PC-3 (cell line): ENCODE data around the gene HSFX2. TPM values are rescaled to one million over a fixed set of nuclear protein-coding genes. Genes with fewer than 3 reads are reported as not detected.
"Not testable (repeated sequence)": the region's sequence is repeated elsewhere in the genome, so short reads cannot be mapped to it uniquely, and the experiment has no call there.

Source experiments
- ATAC-seq: fragments of 200-7000 bp; cut with Tn5 transposase; 2 replicates; pipeline ENCODE4 v1.9.1; 2020; ENCODE audit warnings: mild to moderate bottlenecking, moderate library complexity
- BruUV-seq: library from RNA; stranded (reverse); fragments of 400-500 nt; replicated peaks from 2 replicates; lab custom pipeline; 2021; lab: Mats Ljungman, UMichigan
- CTCF ChIA-PET: fragments of 300-600 bp; sonication (Branson Sonifier 250); formaldehyde crosslinking; loops from one replicate; lab custom pipeline; 2022; ENCODE audit warnings: antibody characterized with exemption; lab: Charles Lee
- POLR2A ChIA-PET: fragments of 300-600 bp; sonication (Branson Sonifier 250); formaldehyde crosslinking; loops from one replicate; lab custom pipeline; 2022; ENCODE audit warnings: antibody characterized with exemption; ENCODE audit not compliant: unreplicated experiment; lab: Charles Lee
- DNase-seq: peaks from one replicate; pipeline ENCODE4 v3.0.0-alpha.2; 2015
- H2AFZ ChIP-seq: fragments of 300-600 bp; sonication (generic); 2 replicates; pipeline ENCODE4 v1.6.0; 2016; ENCODE audit warnings: antibody characterized with exemption, low read length
- H3F3A ChIP-seq: fragments of 300-600 bp; sonication (generic); one replicate; pipeline ENCODE4 v1.6.0; 2017; ENCODE audit warnings: antibody characterized with exemption, low read length, control low read depth, mild to moderate bottlenecking; ENCODE audit not compliant: unreplicated experiment
- H3K27ac ChIP-seq: fragments of 300-600 bp; sonication (generic); 2 replicates; pipeline ENCODE4 v1.5.1; 2016; ENCODE audit warnings: mild to moderate bottlenecking, low read length
- H3K27me3 ChIP-seq: fragments of 300-600 bp; sonication (generic); 2 replicates; pipeline ENCODE4 v1.6.1; 2016; ENCODE audit warnings: low read length, mixed read lengths
- H3K36me3 ChIP-seq: fragments of 300-600 bp; sonication (generic); 2 replicates; pipeline ENCODE4 v1.6.1; 2016; ENCODE audit warnings: low read depth, mixed run types, low read length, mixed read lengths
- H3K4me1 ChIP-seq: fragments of 300-600 bp; sonication (generic); 2 replicates; pipeline ENCODE4 v1.5.1; 2016; ENCODE audit warnings: low read length; ENCODE audit not compliant: insufficient read depth
- H3K4me2 ChIP-seq: fragments of 300-600 bp; sonication (generic); 2 replicates; pipeline ENCODE4 v1.6.0; 2016; ENCODE audit warnings: low read length
- H3K4me3 ChIP-seq: fragments of 300-600 bp; sonication (generic); 2 replicates; pipeline ENCODE4 v1.5.1; 2016; ENCODE audit warnings: mild to moderate bottlenecking, low read length, mixed read lengths
- H3K79me2 ChIP-seq: fragments of 300-600 bp; sonication (generic); 2 replicates; pipeline ENCODE4 v1.6.1; 2017; ENCODE audit warnings: low read length, mixed read lengths
- H3K9ac ChIP-seq: fragments of 300-600 bp; sonication (generic); 2 replicates; pipeline ENCODE4 v1.6.0; 2016; ENCODE audit warnings: mild to moderate bottlenecking, low read length
- H3K9me2 ChIP-seq: fragments of 300-600 bp; sonication (generic); replicated peaks from 2 replicates; pipeline ENCODE4 v1.6.1; 2016; ENCODE audit warnings: mixed run types, low read length, mixed read lengths
- H3K9me3 ChIP-seq: fragments of 300-600 bp; sonication (generic); 2 replicates; pipeline ENCODE4 v1.6.1; 2016; ENCODE audit warnings: low read length, mixed read lengths
- H4K20me1 ChIP-seq: fragments of 300-600 bp; sonication (generic); 2 replicates; pipeline ENCODE4 v1.6.1; 2016; ENCODE audit warnings: low read length, mixed read lengths
- EZH2 ChIP-seq: fragments of 300-600 bp; sonication (generic); IDR thresholded peaks from one replicate; pipeline ENCODE4 v1.6.1; 2017; ENCODE audit warnings: antibody characterized with exemption, mild to moderate bottlenecking, low read length; ENCODE audit not compliant: unreplicated experiment
- EZH2phosphoT487 ChIP-seq: fragments of 300-600 bp; sonication (generic); IDR thresholded peaks from 2 replicates; pipeline ENCODE4 v1.6.1; 2018; ENCODE audit warnings: mild to moderate bottlenecking, antibody characterized with exemption, low read length, borderline replicate concordance
- intact Hi-C: fragments of 100-400 bp; cut with micrococcal nuclease; formaldehyde crosslinking; loops from 2 replicates; pipeline ENCODE4 v1.9.0; 2023
- total RNA-seq: library from RNA; depleted of rRNA; stranded (reverse); fragments of >200 nt; gene quantifications from 2 replicates; pipeline ENCODE4 v1.2.3, GENCODE V29; 2014
- TF ChIP-seq, protein P1 (sequence below): fragments of 300-600 bp; sonication (generic); conservative IDR thresholded peaks from 2 replicates; pipeline ENCODE4 v1.5.1; 2017; ENCODE audit warnings: antibody characterized with exemption, low read depth, mild to moderate bottlenecking, low read length

HSFX2 gene
- total RNA-seq, 1 experiment from 2014 or later: not detected

DNA sequence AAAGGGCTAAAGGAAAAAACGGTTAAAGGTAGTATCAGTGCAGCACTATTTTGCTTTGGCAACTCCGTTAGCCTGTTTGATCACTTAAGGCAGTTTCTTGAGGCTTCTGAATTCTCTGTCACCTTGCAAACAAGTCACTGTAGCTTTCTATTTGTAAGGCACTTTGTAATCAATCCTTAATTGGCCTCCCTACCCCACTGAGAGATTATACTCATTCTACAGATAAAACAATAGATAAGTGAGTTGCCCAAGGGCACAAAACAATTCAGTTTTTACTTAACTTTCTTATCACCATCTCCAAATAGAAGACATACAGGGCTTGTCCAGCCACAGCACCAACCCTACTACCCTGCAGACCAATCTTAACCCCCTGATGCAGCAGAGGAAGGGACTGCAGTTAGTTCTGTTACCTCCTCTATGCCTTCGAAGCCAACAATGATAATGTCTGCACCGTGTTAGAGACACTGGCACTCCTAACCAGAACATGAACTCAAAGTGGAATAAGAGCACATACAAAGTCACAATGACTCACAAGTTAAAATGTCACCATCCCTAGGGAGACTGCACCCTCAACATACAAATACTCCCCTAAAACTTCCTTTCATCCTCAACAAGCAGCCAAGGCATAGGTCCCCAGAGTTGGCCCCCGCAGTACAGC lies 34.7 kb upstream of the HSFX2 start:
- Histone ChIP-seq H3K9me3 (no peaks in the 10 kb centered on the region), H2AFZ (no peak overlapping the region; the same call in 1 of the 2 replicates), H3K27ac (no peak overlapping the region), H3F3A (no peaks in the 10 kb centered on the region), H3K9ac (no peak overlapping the region), H4K20me1 (peaks cover 4% of the 10 kb centered on the region; the same call in 1 of the 2 replicates), H3K79me2 (peaks cover 55% of the 10 kb centered on the region), H3K27me3 (no peaks in the 10 kb centered on the region), H3K36me3 (no peaks in the 10 kb centered on the region), H3K4me1 (peaks cover 21% of the 10 kb centered on the region), H3K4me3 (peak overlapping the region; percentile 95), H3K4me2 (peak overlapping the region; percentile 95), H3K9me2 (no peaks in the 10 kb centered on the region)
- ChIA-PET POLR2A (no interaction called here), CTCF (no interaction called here)
- TF ChIP-seq EZH2phosphoT487 (no peak), EZH2 (no peak)
- TF ChIP-seq, protein P1, sequence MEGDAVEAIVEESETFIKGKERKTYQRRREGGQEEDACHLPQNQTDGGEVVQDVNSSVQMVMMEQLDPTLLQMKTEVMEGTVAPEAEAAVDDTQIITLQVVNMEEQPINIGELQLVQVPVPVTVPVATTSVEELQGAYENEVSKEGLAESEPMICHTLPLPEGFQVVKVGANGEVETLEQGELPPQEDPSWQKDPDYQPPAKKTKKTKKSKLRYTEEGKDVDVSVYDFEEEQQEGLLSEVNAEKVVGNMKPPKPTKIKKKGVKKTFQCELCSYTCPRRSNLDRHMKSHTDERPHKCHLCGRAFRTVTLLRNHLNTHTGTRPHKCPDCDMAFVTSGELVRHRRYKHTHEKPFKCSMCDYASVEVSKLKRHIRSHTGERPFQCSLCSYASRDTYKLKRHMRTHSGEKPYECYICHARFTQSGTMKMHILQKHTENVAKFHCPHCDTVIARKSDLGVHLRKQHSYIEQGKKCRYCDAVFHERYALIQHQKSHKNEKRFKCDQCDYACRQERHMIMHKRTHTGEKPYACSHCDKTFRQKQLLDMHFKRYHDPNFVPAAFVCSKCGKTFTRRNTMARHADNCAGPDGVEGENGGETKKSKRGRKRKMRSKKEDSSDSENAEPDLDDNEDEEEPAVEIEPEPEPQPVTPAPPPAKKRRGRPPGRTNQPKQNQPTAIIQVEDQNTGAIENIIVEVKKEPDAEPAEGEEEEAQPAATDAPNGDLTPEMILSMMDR: no peak
- DNase-seq (no peak), ATAC-seq (no peak)
- intact Hi-C loops: no loop called here
- BruUV-seq: no TSS peak

DNA sequence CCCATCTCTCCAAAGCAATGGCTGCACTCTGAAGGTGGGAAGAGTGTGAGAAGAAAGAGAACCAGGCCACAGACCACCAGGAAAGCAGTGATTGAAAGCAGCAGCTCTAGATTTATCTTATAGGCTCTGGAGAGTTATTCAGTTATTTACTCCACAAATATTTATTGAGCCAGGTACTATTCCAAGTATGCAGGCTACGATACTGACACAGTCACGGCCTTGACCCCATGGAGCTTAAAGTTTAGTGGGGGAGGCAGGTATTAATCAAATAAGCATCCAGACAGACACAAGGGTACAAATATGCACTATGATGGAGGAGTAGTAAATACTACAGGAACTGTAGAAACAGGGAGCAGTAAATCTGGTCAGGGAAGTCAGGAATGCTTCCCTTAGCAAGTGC lies 33.7 kb upstream of the HSFX2 start:
- no peak overlapping the region for H3K4me2 ChIP-seq
- H3K4me3 ChIP-seq: no peak overlapping the region
- no peak overlapping the region for H3K27ac ChIP-seq
- H3K9me2 ChIP-seq: no peaks in the 10 kb centered on the region
- H3K9me3 ChIP-seq: no peaks in the 10 kb centered on the region
- H4K20me1 ChIP-seq: peaks cover 4% of the 10 kb centered on the region; the same call in 1 of the 2 replicates
- no TSS peak for BruUV-seq
- no peaks in the 10 kb centered on the region for H3K27me3 ChIP-seq
- TF ChIP-seq EZH2phosphoT487 (no peak), EZH2 (no peak)
- TF ChIP-seq, protein P1: no peak
- H2AFZ ChIP-seq: no peak overlapping the region
- peaks cover 66% of the 10 kb centered on the region for H3K79me2 ChIP-seq
- H3K4me1 ChIP-seq: peaks cover 21% of the 10 kb centered on the region
- CTCF ChIA-PET: no interaction called here
- no peaks in the 10 kb centered on the region for H3K36me3 ChIP-seq
- no peak for DNase-seq
- POLR2A ChIA-PET: no interaction called here
- H3K9ac ChIP-seq: no peak overlapping the region
- H3F3A ChIP-seq: no peaks in the 10 kb centered on the region
- no peak for ATAC-seq
- intact Hi-C loops: no loop called here

DNA sequence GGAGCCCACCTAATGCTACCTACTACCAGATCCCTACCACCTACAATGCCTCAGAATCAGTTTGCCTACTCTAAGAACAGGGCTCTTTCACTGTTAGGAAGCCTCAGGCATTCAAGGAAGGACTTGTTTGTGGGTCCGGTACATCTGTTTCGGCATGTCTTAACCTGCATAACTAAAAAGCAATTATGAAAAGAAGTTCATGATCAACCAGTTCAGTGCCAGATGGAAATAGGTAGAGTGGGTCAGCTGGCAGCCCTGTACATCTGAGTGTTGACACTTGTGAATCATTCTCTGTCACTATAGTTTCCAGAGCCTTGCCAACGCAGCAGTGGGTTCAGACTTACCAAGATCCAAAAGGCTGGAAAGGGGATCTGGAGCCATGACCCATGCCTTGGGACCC lies 33.2 kb upstream of the HSFX2 start:
- ATAC-seq (no peak), DNase-seq (peak; percentile 28)
- no peak overlapping the region for H3K4me3 ChIP-seq
- peaks cover 4% of the 10 kb centered on the region; the same call in 1 of the 2 replicates for H4K20me1 ChIP-seq
- no peaks in the 10 kb centered on the region for H3K27me3 ChIP-seq
- H3F3A ChIP-seq: no peaks in the 10 kb centered on the region
- no peak overlapping the region for H3K9ac ChIP-seq
- TF ChIP-seq, protein P1: no peak
- TF ChIP-seq EZH2phosphoT487 (no peak), EZH2 (no peak)
- no peaks in the 10 kb centered on the region for H3K9me3 ChIP-seq
- no peaks in the 10 kb centered on the region for H3K9me2 ChIP-seq
- H3K79me2 ChIP-seq: peaks cover 70% of the 10 kb centered on the region
- CTCF ChIA-PET: no interaction called here
- no peak overlapping the region for H2AFZ ChIP-seq
- H3K27ac ChIP-seq: no peak overlapping the region
- intact Hi-C loops: no loop called here
- peaks cover 21% of the 10 kb centered on the region for H3K4me1 ChIP-seq
- no peaks in the 10 kb centered on the region for H3K36me3 ChIP-seq
- BruUV-seq: no TSS peak
- H3K4me2 ChIP-seq: no peak overlapping the region
- POLR2A ChIA-PET: no interaction called here

DNA sequence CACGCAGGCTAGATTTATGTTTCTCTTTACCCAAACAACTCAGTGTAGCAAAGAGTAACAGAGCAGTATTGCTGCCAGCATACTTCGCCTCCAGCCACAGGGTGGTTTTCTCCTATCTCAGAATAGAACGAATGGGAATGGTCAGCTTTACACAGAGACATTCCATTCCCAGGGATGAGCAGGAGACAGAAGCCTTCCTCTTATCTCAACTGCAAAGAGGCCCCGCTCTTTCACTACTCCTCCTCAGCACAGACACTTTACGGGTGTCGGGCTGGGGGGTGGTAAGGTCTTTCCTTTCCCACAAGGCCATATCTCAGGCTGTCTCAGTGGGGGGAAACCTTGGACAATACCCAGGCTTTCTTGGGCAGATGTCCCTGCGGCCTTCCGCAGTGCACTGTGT lies 31.7 kb upstream of the HSFX2 start:
- ATAC-seq, H3K36me3 ChIP-seq, H3K9me2 ChIP-seq, H2AFZ ChIP-seq, H3K4me2 ChIP-seq, H3K27me3 ChIP-seq, intact Hi-C loops, H3K27ac ChIP-seq, BruUV-seq, H4K20me1 ChIP-seq, H3K4me3 ChIP-seq, H3F3A ChIP-seq, CTCF ChIA-PET, H3K9ac ChIP-seq, POLR2A ChIA-PET, H3K9me3 ChIP-seq, DNase-seq: not testable (repeated sequence)
- Histone ChIP-seq H3K79me2 (peaks cover 77% of the 10 kb centered on the region), H3K4me1 (peaks cover 18% of the 10 kb centered on the region)
